ENCODE measurements around the gene PID1.

PID1 gene

GRCh38 chr2:229027353-229028105, 243.6 kb downstream of the PID1 start:
- no peak for DNase-seq (ENCODE audit: low read depth)
- TF ChIP-seq POLR2A (IDR thresholded peaks at IDR 0.05; ENCODE audit: extremely low read depth, insufficient read length) (no peak), MYC (IDR thresholded peaks at IDR 0.05; ENCODE audit: low read depth, low read length) (no peak), MAX (IDR thresholded peaks at IDR 0.05; ENCODE audit: low read depth, low read length) (no peak)
- TF ChIP-seq, protein P1, sequence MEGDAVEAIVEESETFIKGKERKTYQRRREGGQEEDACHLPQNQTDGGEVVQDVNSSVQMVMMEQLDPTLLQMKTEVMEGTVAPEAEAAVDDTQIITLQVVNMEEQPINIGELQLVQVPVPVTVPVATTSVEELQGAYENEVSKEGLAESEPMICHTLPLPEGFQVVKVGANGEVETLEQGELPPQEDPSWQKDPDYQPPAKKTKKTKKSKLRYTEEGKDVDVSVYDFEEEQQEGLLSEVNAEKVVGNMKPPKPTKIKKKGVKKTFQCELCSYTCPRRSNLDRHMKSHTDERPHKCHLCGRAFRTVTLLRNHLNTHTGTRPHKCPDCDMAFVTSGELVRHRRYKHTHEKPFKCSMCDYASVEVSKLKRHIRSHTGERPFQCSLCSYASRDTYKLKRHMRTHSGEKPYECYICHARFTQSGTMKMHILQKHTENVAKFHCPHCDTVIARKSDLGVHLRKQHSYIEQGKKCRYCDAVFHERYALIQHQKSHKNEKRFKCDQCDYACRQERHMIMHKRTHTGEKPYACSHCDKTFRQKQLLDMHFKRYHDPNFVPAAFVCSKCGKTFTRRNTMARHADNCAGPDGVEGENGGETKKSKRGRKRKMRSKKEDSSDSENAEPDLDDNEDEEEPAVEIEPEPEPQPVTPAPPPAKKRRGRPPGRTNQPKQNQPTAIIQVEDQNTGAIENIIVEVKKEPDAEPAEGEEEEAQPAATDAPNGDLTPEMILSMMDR (IDR thresholded peaks at IDR 0.05; ENCODE audit: low read depth, low read length): no peak
- no peak overlapping the region for H3K4me3 ChIP-seq (ENCODE audit: low read depth, low read length)

DNA sequence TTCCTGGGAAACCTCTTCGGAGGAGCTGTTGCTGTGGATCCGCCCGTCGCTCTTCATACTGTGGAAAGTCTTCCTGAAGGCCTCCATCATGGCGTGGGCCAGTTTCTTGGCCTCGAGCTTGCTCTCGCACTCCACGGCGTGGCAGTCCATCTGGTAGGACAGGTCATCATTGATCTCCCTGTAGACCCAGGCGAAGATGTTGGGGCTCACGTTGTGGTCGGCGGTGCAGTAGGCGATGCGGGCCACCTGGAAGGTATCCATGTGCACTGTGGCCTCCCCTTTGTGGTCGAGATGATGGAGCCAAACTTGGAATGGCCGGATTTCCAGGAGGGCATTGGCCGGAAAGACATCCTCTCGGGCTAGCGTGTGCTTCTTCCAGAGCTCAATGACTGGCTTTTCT, 245.4 kb downstream of the PID1 start:
- no peak for DNase-seq (ENCODE audit: low read depth)
- H3K4me3 ChIP-seq (ENCODE audit: low read depth, low read length): no peak overlapping the region
- TF ChIP-seq MAX (IDR thresholded peaks at IDR 0.05; ENCODE audit: low read depth, low read length) (no peak), POLR2A (IDR thresholded peaks at IDR 0.05; ENCODE audit: extremely low read depth, insufficient read length) (no peak), MYC (IDR thresholded peaks at IDR 0.05; ENCODE audit: low read depth, low read length) (no peak)
- TF ChIP-seq, protein P1 (IDR thresholded peaks at IDR 0.05; ENCODE audit: low read depth, low read length): no peak

DNA sequence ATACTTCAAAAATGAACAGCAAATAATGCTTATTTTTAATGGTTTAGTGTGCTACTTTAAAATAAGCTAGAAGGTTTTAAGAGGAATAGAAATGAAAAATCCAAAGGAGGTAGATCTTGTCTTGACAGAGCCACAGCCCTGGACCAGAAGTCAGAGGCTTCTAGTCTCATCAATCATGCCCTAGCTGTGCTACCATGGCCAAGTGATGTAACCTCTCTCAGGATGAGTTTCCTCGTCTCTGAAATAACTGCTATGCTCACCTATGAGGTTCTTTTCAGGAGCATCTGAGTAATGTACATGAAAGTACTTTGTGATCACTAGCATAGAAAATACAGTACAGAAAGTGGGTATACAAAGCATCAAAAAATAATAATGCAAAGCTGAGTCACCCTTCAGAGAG, 248.4 kb downstream of the PID1 start:
- H3K4me3 ChIP-seq (ENCODE audit: low read depth, low read length): no peak overlapping the region
- TF ChIP-seq, protein P1 (IDR thresholded peaks at IDR 0.05; ENCODE audit: low read depth, low read length): no peak
- no peak for TF ChIP-seq POLR2A (IDR thresholded peaks at IDR 0.05; ENCODE audit: extremely low read depth, insufficient read length)
- TF ChIP-seq MAX (IDR thresholded peaks at IDR 0.05; ENCODE audit: low read depth, low read length): no peak
- no peak for TF ChIP-seq MYC (IDR thresholded peaks at IDR 0.05; ENCODE audit: low read depth, low read length)
- DNase-seq (ENCODE audit: low read depth): no peak

GRCh38 chr2:229022071-229022470, 249.0 kb downstream of the PID1 start:
- DNase-seq (ENCODE audit: low read depth): no peak
- no peak overlapping the region for H3K4me3 ChIP-seq (ENCODE audit: low read depth, low read length)
- TF ChIP-seq, protein P1 (IDR thresholded peaks at IDR 0.05; ENCODE audit: low read depth, low read length): no peak
- TF ChIP-seq POLR2A (IDR thresholded peaks at IDR 0.05; ENCODE audit: extremely low read depth, insufficient read length): no peak
- TF ChIP-seq MAX (IDR thresholded peaks at IDR 0.05; ENCODE audit: low read depth, low read length): no peak
- no peak for TF ChIP-seq MYC (IDR thresholded peaks at IDR 0.05; ENCODE audit: low read depth, low read length)

- TF ChIP-seq, protein P1 (IDR thresholded peaks at IDR 0.05; ENCODE audit: low read depth, low read length): no peak
- H3K4me3 ChIP-seq (ENCODE audit: low read depth, low read length): no peak overlapping the region
- DNase-seq (ENCODE audit: low read depth): no peak
Observed at GRCh38 chr2:229009816-229010215, 261.3 kb downstream of the PID1 start.

DNA sequence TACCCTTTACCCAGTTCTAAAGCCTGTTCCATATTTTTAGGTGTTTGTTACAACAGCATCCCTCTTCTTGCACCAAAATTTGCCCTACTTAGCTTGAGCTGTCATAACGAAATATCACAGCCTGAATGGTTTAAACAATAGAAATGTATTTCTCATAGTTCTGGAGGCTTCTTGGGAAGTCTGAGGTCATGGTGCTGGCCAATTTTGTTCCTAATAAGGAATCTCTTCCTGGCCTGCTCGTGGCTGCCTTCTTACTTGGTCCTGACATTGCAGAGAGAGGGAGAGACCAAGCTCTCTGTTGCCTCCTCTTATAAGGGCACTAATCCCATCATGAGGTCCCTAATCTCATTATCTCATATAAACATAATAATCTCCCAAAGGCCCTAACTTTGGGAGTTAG, 267.8 kb downstream of the PID1 start:
- no peak for DNase-seq (ENCODE audit: low read depth)
- no peak for TF ChIP-seq MYC (IDR thresholded peaks at IDR 0.05; ENCODE audit: low read depth, low read length)
- no peak for TF ChIP-seq POLR2A (IDR thresholded peaks at IDR 0.05; ENCODE audit: extremely low read depth, insufficient read length)
- no peak for TF ChIP-seq MAX (IDR thresholded peaks at IDR 0.05; ENCODE audit: low read depth, low read length)
- TF ChIP-seq, protein P1 (IDR thresholded peaks at IDR 0.05; ENCODE audit: low read depth, low read length): no peak
- H3K4me3 ChIP-seq (ENCODE audit: low read depth, low read length): no peak overlapping the region

All from NB4 (cell line).